NCI-H510A (cell line): ENCODE measurements around the gene SRM.
"Not testable (repeated sequence)": the region's sequence is repeated elsewhere in the genome, so short reads cannot be mapped to it uniquely, and the experiment has no call there.

Experiments
- DNase-seq: peaks from one replicate; lab custom pipeline; 2025; lab: John Stamatoyannopoulos, UW

The SRM gene

DNA sequence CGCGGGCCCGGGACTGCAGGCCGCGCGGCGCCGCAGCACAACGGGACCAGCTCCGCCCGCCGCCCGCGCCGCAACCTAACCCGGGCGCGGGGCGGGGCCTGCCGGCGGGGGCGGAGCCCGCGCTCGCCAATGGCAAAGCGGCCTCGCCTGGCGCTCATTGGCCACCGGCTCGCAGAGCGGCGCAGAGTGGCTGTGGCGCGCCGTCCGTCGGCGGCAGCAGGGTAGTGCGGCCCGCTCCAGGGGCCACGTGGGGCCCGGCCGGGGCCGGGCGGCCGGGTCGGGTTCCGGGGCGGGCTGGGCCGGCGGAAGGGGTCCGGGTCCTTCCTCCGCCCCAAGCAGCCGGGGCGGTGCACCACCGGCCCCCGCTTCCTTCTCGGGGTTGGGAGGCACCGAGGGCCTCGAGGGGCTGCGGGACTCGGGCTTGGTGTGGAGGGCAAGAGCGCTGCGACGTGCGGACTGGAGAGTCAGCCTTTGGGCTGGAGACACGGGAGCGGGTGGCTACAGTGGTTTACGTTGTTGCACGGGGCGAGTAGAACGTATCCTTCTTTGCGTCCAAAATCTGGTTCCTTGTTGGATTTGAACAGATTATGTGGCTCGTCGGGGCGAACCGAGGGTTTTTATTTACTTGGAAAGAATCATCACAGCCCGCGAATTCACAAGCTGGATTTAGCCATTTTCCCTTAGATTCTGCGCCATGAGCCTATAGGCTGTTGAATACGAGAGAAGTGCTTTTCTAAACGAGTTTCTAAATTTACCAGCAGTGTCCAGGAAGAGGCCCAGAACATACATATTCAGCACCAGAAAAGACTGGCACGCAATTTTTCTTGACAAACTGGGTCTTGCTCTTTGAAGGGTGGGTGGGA lies at the start of gene SRM:
SRM (minus strand) TSS at position 51 of the 863 bp plus-strand sequence. CDS start 75 bp downstream, outside the sequence.
- peak; percentile 99 for DNase-seq

DNA sequence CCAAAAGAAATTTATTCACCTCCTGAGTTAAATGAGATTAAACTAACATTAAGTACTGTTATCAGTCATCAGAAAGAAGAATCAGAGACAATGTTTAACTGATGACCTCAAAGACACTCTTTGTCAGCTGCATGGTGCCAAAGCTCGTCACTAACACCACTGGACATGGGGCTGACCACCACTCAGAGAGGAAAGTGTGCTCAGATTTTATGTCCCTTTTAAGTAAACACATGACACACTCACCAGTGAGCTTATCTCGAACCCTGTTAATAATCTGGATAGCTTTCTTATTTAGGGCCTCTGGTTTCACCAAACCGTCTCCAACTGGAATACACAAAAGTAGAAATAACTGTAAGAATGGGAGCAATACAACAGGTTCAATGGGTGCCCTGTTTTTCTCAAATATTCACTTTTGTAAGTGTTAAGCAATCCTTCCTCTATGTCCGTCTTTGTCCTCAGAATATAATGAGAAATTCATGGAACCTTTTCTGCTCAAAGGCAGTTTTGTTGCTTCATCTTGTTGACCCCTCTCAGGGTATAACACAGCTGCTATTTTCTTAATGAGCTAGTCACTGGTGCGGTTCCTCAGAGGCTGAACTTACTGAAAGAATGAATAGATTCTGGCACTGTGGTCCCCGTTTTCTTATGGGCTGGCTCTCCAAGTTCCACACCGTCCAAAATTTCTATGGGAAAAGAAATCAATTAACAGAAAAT lies 49.4 kb upstream of the SRM start:
- DNase-seq: no peak

DNA sequence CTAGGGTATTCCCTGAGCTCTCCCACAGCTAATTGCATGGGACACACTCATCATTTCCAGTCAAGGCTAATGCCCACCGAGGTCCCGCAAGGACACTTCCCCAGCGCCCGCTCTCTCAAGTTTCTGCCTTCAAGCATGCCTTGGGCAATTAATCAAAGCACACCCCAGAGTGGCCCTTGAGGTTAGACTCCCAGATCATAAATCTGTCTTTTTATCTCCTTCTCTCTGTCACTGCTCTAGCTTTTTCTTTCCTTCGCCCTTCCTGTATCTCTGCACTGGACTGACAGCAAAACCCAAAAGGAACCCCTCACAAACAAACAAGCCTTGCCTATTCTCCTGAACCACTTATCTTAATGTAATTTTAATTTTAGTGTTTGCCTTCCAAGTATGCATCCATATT lies 47.8 kb upstream of the SRM start:
- DNase-seq: no peak

DNA sequence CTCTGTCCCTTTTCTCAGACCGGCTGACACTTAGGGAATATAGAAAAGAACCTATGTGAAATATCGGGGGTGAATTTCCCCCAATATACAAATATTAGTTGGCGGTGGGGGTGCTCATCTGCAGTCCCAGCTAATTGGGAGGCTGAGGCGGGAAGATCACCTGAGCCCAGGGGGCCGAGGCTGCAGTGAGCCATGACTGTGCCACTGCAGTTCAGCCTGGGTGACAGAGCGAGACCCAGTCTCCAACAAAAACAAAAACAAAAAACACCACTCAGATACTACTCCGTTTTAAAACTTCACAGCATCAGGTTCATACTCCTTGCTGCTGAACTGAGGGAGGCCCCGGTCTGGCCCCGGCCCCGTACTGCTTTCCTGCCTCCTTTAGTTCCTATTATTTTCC lies 45.8 kb upstream of the SRM start:
- DNase-seq: no peak

DNA sequence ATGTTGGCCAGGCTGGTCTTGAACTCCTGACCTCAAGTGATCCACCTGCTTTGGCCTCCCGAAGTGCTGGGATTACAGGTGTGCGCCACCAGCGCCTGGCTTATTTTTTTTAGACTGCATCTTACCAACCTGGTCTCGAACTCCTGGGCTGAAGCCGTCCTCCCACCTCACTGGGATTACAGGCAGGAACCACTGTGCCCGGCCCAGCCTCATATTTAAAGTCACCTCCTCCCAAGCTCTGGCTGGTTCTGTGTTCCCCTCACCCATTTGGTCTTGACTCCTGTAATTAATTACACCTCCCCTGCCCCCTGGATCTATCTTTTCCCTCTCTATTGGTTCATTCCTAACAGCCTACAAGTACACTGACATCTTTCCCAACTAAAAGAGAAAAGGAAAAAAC lies 41.5 kb upstream of the SRM start:
- no peak for DNase-seq

DNA sequence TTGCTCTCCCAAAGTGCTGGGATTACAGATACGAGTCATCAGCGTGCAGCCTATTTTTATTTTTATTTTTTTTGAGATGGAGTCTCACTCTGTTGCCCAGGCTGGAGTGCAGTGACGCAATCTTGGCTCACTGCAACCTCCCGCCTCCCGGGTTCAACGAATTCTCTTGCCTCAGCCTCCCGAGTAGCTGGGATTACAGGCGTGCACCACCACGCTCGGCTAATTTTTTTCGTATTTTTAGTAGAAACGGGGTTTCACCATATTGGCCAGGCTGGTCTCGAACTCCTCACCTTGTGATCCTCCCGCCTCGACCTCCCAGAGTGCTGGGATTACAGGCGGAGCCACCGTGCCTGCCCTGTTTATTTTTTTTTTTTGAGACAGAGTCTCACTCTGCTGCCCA lies 41.0 kb upstream of the SRM start:
- not testable (repeated sequence) for DNase-seq

DNA sequence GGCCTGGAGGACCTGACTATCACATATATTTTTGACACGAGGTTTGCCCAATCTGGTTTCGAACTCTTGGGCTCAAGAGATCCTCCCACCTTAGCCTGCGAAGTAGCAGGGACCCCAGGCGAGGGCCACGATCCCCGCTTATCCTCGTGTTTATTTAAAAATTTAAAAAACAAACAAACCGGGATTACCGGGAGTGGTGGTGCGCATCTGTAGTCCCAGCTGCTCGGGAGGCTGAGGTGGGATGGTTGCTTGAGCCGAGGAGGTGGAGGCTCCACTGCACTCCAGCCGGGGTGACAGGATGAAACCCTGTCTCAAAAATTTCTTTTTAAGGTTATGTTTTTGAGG lies 40.3 kb upstream of the SRM start:
- DNase-seq: no peak

DNA sequence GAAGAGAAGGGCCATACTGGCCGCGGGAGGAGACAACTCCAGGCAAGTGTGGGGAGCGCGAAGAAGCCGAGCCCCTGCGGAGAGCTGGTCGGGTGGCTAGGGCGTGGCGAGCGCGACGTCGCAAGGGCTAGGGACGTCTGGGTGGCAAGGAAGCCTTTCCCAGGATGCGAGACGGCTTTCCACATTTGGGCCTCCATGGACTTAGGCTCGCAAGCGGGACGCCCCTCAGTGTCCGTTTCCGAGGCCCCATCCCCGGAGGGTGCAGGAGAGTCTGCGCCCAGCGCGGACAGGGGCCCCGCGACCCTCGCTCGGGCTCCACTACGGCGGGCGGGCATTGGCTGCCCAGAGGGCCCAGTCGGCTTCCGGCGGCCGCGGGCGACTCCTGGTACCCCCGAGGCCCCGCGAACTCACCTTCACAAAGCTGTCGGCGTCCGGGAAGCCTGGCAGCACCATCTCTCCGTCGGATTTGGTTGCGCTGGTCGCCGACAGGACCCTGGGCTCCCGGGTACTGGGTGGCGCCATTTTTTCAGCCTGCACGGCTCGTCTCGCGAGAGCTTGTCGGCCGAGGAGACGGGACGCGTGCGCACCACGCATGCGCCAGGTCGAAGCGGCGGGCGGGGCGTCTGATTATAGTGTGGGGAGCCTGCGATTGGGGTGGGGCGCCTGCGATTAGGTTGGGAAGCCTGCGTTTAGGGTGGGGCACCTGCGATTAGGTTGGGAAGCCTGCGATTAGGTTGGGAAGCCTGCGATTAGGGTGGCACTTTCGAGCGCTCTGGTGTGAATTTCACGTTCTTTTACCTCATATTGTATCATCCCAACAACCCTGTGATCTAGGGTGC lies 39.7 kb upstream of the SRM start, which contains the start of gene EXOSC10:
EXOSC10 (minus strand) TSS at position 560 of the 839 bp plus-strand sequence; CDS start at position 522, 38 bp downstream.
- DNase-seq: peak; percentile 97

DNA sequence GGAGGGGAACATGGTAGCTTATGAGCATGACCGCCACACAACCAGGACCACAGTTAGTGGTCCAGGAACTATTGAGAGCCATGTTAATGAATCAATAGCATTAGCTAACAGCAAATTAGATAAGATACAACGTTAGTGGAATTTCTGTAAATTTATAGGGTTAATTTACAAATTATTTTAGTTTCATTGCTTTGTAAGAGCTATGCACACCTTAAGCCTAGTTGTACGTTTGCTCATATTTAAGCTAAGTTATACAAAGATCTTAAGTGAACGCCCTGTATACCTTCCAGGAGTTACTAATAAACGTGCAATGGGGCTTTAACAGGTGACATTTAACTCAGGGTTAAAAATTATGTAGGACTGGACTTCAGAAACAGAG lies 39.1 kb upstream of the SRM start:
- DNase-seq: no peak

DNA sequence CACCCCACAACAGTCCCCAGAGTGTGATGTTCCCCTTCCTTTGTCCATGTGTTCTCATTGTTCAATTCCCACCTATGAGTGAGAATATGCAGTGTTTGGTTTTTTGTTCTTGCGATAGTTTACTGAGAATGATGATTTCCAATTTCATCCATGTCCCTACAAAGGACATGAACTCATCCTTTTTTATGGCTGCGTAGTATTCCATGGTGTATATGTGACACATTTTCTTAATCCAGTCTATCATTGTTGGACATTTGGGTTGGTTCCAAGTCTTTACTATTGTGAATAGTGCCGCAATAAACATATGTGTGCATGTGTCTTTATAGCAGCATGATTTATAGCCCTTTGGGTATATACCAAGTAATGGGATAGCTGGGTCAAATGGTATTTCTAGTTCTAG lies 24.0 kb upstream of the SRM start:
- DNase-seq: not testable (repeated sequence)

DNA sequence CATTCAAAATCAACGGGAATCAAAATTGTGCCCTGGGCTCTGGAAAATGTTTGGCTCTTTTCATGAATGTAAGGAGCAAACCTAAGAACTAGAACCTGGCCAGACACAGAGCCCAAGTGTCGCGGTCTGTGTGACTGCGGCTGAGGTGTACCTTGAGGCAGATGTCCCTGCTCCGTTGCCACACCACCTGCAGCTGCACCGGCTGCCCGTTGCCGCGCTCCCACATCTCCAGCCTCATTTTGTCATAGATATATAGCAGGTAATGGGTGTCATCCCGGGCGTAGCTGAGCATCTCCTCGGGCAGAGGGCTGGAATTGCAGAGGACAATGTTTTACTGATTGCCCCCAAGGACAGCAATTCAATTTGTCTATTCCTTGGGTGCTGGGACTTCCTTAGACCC lies 21.1 kb upstream of the SRM start:
- DNase-seq: no peak

DNA sequence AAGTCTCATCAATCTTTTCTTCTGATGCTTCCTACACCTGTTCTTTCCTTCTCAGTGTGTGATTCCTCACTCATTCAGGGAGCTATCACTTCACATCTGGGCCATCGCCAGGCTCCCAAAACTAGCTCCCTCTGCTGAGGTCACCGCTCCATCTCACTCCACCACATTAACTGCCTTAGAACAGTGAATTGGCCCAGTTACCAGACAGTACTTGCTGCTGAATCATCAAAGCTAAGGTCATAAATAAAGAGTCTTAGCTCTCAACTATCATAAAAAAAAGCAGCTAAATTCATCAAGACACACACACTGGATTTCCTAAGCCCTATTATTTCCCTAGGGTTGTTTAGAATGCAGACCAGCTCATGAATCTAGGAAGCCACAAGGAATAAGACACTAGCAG lies 18.8 kb upstream of the SRM start:
- DNase-seq: no peak

DNA sequence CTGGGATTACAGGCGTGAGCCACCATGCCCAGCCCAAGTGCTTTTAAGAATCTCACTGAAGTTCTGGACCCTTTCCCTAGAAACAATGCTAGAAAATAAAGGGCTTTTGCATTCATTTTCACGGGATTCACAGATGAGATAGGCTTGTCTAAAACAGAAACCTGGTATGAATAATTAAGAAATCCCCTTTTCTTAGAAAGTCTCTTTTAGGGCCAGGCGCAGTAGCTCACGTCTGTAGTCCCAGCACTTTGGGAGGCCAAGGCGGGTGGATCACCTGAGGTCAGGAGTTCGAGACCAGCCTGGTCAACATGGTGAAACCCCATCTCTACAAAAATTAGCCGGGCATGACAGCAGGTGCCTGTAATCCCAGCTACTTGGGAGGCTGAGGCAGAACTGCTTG lies 13.6 kb upstream of the SRM start:
- DNase-seq: not testable (repeated sequence)

DNA sequence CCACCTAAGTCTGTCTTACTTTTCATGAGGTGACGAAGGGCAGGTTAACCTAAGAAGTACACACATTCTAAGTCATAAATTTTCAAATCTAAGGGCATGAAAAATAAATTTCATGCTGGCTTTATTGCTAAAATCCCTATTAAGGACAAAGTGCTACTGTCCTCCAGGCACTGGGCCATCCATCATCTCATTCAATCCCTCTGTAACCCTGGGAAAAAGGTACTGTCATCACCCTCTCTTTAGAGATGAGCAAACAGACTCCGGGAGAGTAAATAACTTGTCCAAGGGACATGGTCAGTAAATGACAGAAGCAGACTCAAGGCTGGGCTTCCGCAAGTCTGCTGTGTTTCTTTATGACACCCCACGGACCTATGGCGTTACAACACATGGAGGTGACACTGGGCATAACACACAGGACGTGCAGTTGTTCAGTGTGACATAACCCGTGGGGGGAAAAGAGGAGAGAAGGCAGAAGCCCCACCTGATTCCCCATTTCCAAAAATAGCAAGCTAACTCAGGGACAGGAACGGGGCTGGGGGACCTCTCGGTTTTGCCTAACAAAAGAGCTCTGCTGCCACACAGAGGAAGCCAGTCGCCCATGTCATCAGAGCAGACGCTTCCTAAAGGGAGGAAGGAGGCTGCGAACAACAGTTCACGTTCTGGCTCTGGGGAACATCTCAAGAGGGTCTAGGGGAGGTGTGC lies 12.5 kb upstream of the SRM start:
- peak; percentile 83 for DNase-seq

DNA sequence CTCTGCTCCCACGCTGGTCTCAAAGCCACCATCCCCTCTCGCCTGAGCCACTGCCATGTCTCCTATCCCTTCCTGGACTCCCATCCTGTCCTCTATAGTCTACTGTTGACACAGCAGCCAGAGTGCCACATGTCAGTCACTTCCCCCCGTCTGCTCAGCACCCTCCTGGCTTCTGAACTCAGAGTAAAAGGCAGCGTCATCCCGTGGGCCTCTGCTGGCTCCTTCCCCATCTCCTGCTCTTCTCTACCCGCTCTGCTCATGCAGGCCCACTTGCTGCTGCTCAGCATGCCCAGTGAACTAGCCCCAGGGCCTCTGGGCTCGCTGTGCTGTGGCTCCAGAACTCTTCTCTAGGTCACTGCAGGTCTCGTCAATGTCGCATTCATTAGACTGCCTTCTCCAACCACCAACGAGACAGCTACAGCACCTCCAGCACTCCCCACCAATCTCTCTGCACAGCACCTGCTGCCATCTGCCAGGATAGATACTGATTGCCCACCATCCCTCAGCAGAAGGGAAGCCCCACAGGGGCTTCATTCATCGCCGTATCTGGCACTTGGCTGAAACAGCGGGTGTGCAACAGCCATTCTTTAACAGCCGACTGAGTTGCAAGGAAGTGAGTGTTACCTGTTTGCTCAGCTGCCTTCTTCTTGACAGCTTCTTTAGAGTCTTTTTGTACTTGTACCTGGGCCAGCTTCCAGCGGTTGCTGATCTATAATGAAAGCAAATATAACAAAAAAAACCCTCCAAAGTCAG lies 11.8 kb upstream of the SRM start:
- peak; percentile 58 for DNase-seq

DNA sequence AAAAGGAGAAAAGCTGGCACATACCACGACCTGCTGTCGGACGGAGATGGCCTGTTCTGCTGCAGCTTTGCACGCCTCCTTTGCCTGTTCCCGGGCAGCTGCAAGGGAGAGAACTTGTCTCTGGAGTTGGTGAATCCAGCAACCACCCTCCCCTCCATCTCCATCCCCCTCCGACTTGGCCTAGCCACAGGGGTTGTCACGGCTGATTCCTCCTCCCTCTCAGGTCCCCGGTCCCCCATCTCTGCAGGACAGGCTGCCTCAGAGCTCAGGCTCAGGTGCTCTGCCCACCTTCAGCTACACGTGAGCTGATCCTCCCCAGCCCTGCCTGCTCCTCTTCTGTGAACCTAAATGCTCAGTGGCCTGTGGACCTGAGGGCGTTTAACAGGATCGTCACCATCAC lies 11.1 kb upstream of the SRM start:
- no peak for DNase-seq

DNA sequence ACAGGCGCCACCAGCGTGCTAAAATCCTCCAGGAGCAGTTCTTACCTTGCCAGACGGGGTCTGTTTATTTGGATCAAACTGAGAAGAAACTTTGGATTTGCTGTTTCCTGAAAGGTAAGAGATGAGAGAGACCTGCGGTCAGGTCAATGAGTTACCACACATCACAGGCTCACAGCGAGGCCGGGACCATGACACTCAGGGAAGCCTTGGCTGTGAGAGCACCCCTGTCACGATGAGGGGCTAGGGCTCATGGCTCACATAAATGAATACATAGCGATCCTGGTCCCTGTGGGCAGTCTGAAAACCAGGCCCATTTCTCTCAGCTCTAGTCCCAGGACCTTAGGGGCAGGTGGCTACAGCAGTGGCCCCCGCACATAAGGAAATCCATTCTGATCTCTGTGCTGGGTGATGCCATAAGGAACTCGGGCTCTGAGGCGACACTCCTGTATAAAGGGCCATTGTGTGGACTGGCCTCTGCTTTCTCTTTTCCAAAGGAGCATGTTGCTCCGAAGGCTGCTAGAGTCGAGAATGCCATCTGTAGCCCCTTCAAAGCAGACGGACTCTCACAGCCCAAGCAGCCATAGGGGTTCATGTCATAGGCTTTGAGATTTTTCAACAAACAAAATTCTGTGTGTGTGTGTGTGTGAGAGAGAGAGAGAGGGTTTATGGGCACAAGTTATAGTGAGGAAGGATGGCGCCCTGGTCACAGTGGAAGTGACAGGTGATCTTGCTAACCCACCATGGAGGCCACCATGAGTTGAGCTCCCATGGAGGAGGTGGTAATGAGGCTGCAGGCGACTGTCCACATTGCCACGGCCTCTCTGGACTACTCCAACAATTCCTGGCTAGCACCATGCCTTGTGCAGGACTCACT lies 9.0 kb upstream of the SRM start:
- no peak for DNase-seq

DNA sequence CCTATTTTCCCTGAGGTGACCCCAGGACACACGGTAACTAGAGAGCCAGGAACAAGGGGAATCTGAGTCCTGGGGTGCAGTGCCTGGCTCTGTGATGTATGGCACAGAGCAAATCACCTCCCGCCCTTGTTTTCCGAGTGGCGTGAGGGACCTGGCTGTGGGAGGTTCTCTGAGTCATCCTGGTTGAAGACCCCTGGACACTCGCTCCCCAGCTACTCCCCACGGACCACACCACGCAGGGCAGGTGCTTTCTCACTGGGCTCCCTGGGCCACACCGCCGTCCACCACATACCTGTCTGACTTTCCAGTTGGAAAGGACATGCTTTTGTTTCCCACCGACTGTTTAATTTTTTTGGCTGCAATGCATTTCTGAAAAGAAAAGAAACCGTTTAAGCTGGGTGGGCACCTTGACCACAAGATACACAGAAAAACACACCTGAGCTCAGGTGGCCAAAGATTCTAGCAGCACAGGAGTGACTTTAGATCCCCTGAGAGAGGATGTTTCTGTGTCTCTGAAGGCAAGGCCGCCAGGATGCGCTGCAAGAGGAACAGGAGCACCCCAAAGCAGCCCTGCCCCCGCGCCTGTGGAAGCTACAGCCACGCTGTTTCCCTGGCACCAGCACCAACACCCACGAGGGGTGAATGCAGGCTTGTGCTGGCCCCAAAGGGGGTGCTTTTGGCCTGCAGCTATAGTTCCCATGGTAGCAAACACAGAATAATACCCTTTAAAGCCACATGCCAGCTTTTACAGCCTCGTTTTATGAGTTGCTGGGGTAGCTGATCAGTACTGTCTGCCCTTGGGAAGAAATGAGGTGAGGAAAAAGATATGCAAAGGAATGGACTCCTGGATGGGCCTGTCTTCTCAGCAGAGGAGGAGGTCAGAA lies 8.1 kb upstream of the SRM start:
- DNase-seq: no peak

DNA sequence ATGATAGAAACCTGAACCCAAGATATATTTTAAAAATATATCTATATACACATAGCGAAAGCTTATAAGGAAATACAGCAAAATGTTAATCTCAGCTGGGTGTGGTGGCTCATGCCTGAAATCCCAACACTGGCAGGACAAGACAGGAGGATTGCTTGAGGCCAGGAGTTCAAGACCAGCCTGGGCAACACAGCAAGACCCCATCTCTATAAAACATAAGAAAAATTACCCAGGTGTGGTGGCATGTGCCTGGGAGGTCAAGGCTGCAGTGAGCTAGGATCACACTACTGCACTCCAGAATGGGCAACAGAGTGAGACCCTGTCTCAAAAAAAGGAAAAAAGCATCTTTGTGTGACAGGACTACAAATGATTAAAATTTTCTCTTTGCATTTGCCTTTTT lies 6.0 kb upstream of the SRM start:
- DNase-seq: no peak
